Neural progenitor cell (in vitro differentiated cells): ENCODE results near the gene GABRG3. TPM values are rescaled to one million over a fixed set of nuclear protein-coding genes. Genes with fewer than 3 reads are reported as not detected.
A peak's percentile ranks its signal among the peaks of the same experiment; 100 is the strongest.

Source experiments
- DNase-seq: peaks from one replicate; pipeline ENCODE4 v3.0.0-alpha.2; 2016; ENCODE audit warnings: low spot score
- H2AFZ ChIP-seq: fragments of 200-600 bp; sonication (generic); replicated peaks from 2 replicates; pipeline ENCODE4 v1.6.1; 2016; ENCODE audit warnings: antibody characterized with exemption
- H3F3A ChIP-seq: fragments of 200-600 bp; sonication (generic); 2 replicates; pipeline ENCODE4 v1.6.1; 2016; ENCODE audit warnings: antibody characterized with exemption, low read depth
- H3K27ac ChIP-seq: fragments of 200-600 bp; sonication (generic); 2 replicates; pipeline ENCODE4 v1.5.1; 2016; ENCODE audit warnings: mild to moderate bottlenecking
- H3K27me3 ChIP-seq: fragments of 200-600 bp; sonication (generic); 2 replicates; pipeline ENCODE4 v1.6.1; 2016; ENCODE audit warnings: mild to moderate bottlenecking, moderate library complexity
- H3K36me3 ChIP-seq: fragments of 200-600 bp; sonication (generic); 2 replicates; pipeline ENCODE4 v1.5.1; 2016
- H3K4me1 ChIP-seq: fragments of 200-600 bp; sonication (generic); 2 replicates; pipeline ENCODE4 v1.6.1; 2016; ENCODE audit warnings: mixed run types
- H3K4me2 ChIP-seq: fragments of 200-600 bp; sonication (generic); 2 replicates; pipeline ENCODE4 v1.6.1; 2016
- H3K4me3 ChIP-seq: fragments of 200-600 bp; sonication (generic); 2 replicates; pipeline ENCODE4 v1.5.1; 2016
- H3K79me2 ChIP-seq: fragments of 200-600 bp; sonication (generic); 2 replicates; pipeline ENCODE4 v1.6.1; 2016; ENCODE audit warnings: low read depth
- H3K9ac ChIP-seq: fragments of 200-600 bp; sonication (generic); 2 replicates; pipeline ENCODE4 v1.6.1; 2016
- H3K9me3 ChIP-seq: fragments of 200-600 bp; sonication (generic); 2 replicates; pipeline ENCODE4 v1.5.1; 2016; ENCODE audit warnings: low read depth
- H4K20me1 ChIP-seq: fragments of 200-600 bp; sonication (generic); 2 replicates; pipeline ENCODE4 v1.6.1; 2016; ENCODE audit warnings: low read depth
- H3K27ac Mint-ChIP-seq: 3 replicates; pipeline ENCODE4 v1.8.0; 2021; ENCODE audit warnings: mixed read lengths
- H3K27me3 Mint-ChIP-seq: 2 replicates; pipeline ENCODE4 v1.8.0; 2022; ENCODE audit warnings: low read depth, mild to moderate bottlenecking, inconsistent platforms, moderate library complexity, mixed read lengths; ENCODE audit not compliant: insufficient read depth
- H3K36me3 Mint-ChIP-seq: 3 replicates; pipeline ENCODE4 v1.8.0; 2021; ENCODE audit warnings: mixed read lengths
- H3K4me1 Mint-ChIP-seq: 3 replicates; pipeline ENCODE4 v1.8.0; 2021; ENCODE audit warnings: mixed read lengths
- H3K4me3 Mint-ChIP-seq: 3 replicates; pipeline ENCODE4 v1.8.0; 2021; ENCODE audit warnings: mild to moderate bottlenecking, moderate library complexity, mixed read lengths
- H3K9me3 Mint-ChIP-seq: 3 replicates; pipeline ENCODE4 v1.8.0; 2020; ENCODE audit warnings: mixed read lengths
- CTCF ChIP-seq: fragments of 200-600 bp; sonication (generic); IDR thresholded peaks from 2 replicates; pipeline ENCODE4 v1.5.1; 2017; ENCODE audit warnings: antibody characterized with exemption, mild to moderate bottlenecking
- EZH2 ChIP-seq: fragments of 200-600 bp; sonication (generic); IDR thresholded peaks from 2 replicates; pipeline ENCODE4 v1.6.1; 2017; ENCODE audit warnings: antibody characterized with exemption, mild to moderate bottlenecking, moderate library complexity
- EZH2phosphoT487 ChIP-seq: fragments of 200-600 bp; sonication (generic); IDR thresholded peaks from 2 replicates; pipeline ENCODE4 v1.6.1; 2017; ENCODE audit warnings: antibody characterized with exemption
- total RNA-seq: library from RNA; depleted of rRNA; stranded (reverse); fragments of >200 nt; gene quantifications from 2 replicates; pipeline ENCODE4 v1.2.3, GENCODE V29; 2015; ENCODE audit warnings: low replicate concordance

GABRG3 gene
- total RNA-seq, 1 donor from 2014 or later: 3.4 TPM

GRCh38 chr15:27514526-27514925 lies 543.5 kb downstream of the GABRG3 start:
- TF ChIP-seq EZH2: no peak
- no peak for TF ChIP-seq CTCF
- TF ChIP-seq EZH2phosphoT487: no peak
- H3K79me2 ChIP-seq: no peaks in the 10 kb centered on the region
- no peak for DNase-seq
- H3K4me3 ChIP-seq: no peak overlapping the region
- Mint-ChIP-seq H3K27me3 (no peaks in the 10 kb centered on the region), H3K36me3 (no peaks in the 10 kb centered on the region), H3K27ac (no peak overlapping the region), H3K9me3 (peaks cover 14% of the 10 kb centered on the region), H3K4me1 (no peaks in the 10 kb centered on the region), H3K4me3 (no peak overlapping the region)
- peaks cover 2% of the 10 kb centered on the region for H3K36me3 ChIP-seq
- H2AFZ ChIP-seq: no peak overlapping the region
- peaks cover 4% of the 10 kb centered on the region for H3K9me3 ChIP-seq
- H3K9ac ChIP-seq: no peak overlapping the region
- no peak overlapping the region for H3K27ac ChIP-seq
- no peak overlapping the region for H3K4me2 ChIP-seq
- no peaks in the 10 kb centered on the region for H3K4me1 ChIP-seq
- H4K20me1 ChIP-seq: no peaks in the 10 kb centered on the region
- H3K27me3 ChIP-seq: no peaks in the 10 kb centered on the region
- H3F3A ChIP-seq: no peaks in the 10 kb centered on the region

- Histone ChIP-seq H3K4me2 (no peak overlapping the region), H3K4me1 (no peaks in the 10 kb centered on the region), H2AFZ (no peak overlapping the region), H3F3A (no peaks in the 10 kb centered on the region), H3K27me3 (no peaks in the 10 kb centered on the region), H3K4me3 (no peak overlapping the region), H3K9me3 (peaks cover 10% of the 10 kb centered on the region), H3K36me3 (no peaks in the 10 kb centered on the region), H3K79me2 (no peaks in the 10 kb centered on the region), H4K20me1 (no peaks in the 10 kb centered on the region), H3K27ac (no peak overlapping the region), H3K9ac (no peak overlapping the region)
- no peaks in the 10 kb centered on the region for H3K4me1 Mint-ChIP-seq
- peak; percentile 19 for DNase-seq
- H3K27me3 Mint-ChIP-seq: peaks cover 3% of the 10 kb centered on the region
- no peaks in the 10 kb centered on the region for H3K36me3 Mint-ChIP-seq
- TF ChIP-seq CTCF (peak; percentile 46), EZH2phosphoT487 (no peak)
- no peak overlapping the region for H3K27ac Mint-ChIP-seq
- no peak overlapping the region for H3K4me3 Mint-ChIP-seq
- peaks cover 16% of the 10 kb centered on the region for H3K9me3 Mint-ChIP-seq
Observed at GRCh38 chr15:27527490-27528067, 556.6 kb downstream of the GABRG3 start.

- TF ChIP-seq CTCF (no peak), EZH2phosphoT487 (no peak), EZH2 (no peak)
Observed at GRCh38 chr15:27529399-27529798, 558.4 kb downstream of the GABRG3 start.

More at GRCh38 chr15:27529399-27529798, 558.4 kb downstream of the GABRG3 start:
- Histone ChIP-seq H4K20me1 (no peaks in the 10 kb centered on the region), H3K4me2 (no peak overlapping the region), H3K9me3 (no peaks in the 10 kb centered on the region), H3F3A (no peaks in the 10 kb centered on the region), H3K4me1 (no peaks in the 10 kb centered on the region), H3K36me3 (no peaks in the 10 kb centered on the region), H3K27me3 (no peaks in the 10 kb centered on the region), H3K9ac (no peak overlapping the region), H2AFZ (no peak overlapping the region), H3K4me3 (no peak overlapping the region), H3K79me2 (no peaks in the 10 kb centered on the region), H3K27ac (no peak overlapping the region)
- Mint-ChIP-seq H3K4me1 (no peaks in the 10 kb centered on the region), H3K27ac (no peak overlapping the region), H3K27me3 (peaks cover 3% of the 10 kb centered on the region), H3K4me3 (no peak overlapping the region), H3K36me3 (no peaks in the 10 kb centered on the region), H3K9me3 (peaks cover 10% of the 10 kb centered on the region)
- DNase-seq: no peak
